NCI-H510A (cell line): ENCODE measurements around the gene HRH1.
"Not testable (repeated sequence)": the region's sequence is repeated elsewhere in the genome, so short reads cannot be mapped to it uniquely, and the experiment has no call there.

Experiments
- DNase-seq: peaks from one replicate; lab custom pipeline; 2025; lab: John Stamatoyannopoulos, UW

The HRH1 gene, protein sequence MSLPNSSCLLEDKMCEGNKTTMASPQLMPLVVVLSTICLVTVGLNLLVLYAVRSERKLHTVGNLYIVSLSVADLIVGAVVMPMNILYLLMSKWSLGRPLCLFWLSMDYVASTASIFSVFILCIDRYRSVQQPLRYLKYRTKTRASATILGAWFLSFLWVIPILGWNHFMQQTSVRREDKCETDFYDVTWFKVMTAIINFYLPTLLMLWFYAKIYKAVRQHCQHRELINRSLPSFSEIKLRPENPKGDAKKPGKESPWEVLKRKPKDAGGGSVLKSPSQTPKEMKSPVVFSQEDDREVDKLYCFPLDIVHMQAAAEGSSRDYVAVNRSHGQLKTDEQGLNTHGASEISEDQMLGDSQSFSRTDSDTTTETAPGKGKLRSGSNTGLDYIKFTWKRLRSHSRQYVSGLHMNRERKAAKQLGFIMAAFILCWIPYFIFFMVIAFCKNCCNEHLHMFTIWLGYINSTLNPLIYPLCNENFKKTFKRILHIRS

DNA sequence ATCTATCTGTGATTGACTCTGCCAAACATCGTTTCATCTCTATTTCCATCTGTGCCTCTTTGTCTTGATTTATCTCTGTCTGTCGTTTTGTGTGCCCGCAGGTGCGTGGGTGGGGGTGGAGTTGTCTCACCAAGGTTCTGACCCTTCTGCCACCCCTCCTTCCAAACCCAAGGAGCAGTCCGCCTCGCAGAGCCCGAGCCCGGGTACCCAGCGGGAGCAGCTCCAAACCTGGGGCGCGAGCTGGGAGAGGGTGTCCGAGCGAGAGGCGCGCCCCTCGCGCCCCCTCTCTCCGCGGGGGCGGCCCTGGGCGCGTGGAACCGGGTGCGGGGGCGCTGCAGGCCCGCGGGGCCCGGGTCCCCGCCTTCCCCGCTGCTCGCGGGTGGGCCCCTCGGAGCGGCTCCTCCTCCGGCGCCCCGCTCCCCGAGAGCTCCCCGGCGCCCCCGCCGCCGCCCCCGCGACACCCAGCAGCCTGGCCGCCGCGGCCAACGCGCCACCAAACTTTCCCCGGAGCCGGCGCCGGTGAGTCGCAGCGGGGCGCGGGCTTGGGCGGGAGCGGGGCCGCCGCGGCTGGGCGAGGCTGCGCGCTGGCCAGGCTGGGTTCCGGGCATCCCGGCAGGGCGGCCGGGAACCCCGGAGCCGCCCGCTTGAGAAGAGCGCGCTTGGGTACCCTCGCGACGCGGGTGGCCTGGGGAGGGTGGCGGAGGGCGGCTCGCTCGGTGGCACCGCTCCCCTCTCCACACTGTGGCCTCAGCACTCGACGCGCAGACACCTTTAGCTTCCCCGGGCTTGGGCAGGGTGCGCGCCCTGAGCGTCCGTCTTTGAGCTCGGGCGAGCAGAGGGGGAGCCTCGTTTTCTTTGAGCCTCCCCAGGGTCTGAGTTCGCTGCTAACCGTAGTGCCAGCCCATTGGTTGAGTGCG lies at the start of gene HRH1:
Gene HRH1 (plus strand): TSS at position 458 of the 917 bp plus-strand sequence. CDS start 104,545 bp downstream, outside the sequence.
- no peak for DNase-seq

DNA sequence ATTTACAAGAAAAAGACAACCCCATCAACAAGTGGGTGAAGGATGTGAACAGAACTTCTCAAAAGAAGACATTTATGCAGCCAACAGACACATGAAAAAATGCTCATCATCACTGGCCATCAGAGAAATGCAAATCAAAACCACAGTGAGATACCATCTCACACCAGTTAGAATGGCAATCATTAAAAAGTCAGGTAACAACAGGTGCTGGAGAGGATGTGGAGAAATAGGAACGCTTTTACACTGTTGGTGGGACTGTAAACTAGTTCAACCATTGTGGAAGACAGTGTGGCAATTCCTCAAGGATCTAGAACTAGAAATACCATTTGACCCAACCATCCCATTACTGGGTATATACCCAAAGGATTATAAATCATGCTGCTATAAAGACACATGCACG lies 41.0 kb upstream of the HRH1 start:
- not testable (repeated sequence) for DNase-seq

DNA sequence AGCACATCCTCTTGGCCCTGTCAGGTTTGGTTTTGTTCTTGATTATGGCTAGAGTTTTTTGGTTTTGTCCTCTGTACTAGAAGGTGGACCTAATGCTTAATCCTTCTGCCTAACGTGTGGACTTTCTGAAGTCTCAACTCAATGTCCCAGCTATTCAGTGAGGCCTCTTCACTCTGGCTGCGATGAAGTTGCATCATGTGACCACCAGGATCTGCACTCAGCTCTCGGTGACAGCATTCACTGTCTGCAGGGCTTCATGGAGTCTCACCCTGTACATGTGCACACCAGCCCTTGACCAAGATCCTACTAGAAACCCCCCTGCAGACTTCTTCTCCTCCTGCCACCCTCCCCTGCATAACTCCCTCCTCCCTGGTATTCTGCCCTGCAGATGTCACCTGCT lies 38.7 kb upstream of the HRH1 start:
- DNase-seq = no peak

DNA sequence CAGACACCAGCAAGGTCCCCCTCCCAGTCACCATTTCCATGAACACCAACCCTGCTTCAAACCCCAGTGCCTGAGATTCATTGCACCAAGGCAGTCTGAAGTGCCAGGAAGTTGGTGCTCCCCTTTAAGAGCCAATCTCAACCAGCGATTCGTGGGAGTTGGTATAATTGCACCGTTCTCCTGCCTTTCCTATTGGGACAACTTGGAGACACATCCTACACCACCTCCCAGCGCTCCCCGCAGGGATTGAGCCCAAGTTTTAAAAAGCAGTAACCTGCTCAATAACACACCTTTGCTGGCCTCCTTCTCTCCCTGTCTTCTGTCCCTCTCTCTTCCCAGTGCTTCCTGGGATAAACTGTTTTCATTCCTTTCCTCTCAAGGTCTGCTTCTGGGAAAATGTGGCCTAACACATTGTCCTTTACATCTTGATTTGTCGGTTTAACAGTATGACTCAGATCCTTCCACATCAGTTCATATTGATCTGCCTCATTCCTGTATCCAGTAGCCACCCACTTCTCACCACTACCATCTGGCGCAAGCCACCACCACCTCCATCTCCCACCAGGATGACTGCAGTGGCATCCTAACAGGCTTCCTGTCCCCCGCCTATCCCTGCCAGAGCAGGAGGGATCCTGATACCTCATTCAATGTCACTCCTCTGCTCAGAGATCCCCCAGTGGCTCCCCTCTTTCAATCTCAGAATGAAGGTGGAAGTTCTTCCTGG lies 37.8 kb upstream of the HRH1 start:
- DNase-seq = no peak

DNA sequence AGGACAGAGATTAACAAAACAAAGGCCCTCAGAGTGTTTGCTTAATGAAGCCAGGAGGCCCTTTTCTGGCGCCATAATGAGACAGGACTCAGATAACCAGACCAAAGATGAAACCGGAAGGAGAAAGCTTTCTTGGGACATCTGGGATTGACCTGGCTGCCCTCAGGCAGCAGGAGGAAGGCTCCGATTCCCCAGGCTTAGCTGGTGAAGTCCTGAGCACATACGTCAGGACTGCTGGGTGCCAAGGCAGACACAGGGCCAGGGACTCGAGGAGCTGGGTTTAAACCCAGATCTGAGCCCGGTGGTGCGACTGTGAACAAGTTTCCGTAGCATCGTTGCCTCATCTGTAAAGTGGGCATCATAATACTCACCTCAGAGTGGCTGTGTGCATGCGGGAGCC lies 36.7 kb upstream of the HRH1 start:
- no peak for DNase-seq

DNA sequence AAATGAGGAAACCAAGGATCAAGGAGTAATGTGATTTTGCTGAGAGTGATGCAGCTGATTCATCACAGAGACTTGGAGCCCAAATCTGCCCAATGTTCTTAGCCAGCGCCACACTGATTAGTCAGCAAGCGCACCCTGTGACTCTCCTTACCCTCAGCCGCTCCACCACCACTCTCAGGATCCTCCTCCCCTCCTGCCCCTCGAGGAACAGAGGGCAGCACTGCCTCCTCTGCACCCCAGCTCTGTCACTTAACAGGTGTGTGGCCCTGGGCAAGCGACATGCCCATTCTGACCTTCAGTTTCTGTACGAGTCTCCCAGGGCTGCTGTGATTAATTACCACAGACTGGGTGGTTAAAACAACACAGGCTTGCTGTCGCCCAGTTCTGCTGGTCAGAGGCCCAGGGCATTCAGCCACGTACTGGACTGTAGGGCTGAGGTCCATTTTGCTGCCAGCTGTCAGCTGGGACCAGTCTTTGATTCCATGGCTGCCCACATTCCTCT lies 36.1 kb upstream of the HRH1 start:
- no peak for DNase-seq

DNA sequence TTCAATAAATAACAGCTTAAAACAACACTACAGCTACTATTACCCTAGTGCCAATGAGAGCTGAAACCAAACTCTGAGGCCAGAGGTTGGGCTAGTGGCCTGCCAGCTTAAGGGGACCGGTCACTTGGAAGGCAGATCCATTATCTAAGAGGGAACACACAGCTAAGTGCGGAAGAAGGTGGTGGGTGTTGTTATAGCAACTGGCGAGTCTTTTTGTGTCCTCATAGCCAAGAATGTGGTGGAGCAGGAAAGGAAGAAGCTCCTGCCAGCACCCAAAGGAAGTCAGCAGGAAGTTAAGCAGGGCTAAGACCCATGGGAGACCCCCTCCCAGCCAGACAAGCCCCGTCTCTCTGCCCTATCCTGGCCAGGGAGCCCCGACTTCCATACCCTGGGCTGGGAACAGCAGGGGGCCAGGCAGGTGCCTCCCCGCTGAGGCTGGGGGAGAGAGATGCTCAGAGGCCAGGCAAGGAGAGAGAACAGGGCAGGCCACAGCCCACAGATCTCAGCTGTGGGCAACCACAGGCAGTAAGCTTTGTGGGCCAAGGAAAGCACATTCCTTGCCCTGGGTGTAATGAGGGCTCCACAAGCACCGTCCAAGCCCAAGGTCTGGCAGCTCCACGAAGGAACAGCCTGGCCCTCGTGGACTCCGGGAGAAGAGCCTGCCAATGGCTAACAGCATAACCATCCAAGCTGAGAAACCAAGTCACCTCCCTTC lies 34.0 kb upstream of the HRH1 start:
- DNase-seq = no peak

DNA sequence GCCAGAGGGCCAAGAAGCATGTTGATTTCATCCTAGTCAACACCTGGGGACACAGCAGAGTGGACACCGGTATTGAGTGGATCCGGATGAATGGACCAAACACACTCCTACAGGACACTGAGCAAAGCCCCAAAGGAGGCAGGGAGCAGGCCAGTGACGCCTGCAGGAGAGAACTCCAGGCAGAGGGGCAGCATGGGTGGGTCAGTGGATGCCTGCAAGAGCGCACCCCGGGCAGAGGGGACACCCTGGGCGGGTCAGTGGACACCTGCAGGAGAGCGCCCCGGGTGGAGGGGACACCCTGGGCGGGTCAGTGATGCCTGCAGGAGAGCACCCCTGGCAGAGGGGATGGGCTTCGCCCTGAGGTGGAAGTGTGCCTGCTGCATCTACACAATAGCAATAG lies 27.6 kb upstream of the HRH1 start:
- DNase-seq = no peak

DNA sequence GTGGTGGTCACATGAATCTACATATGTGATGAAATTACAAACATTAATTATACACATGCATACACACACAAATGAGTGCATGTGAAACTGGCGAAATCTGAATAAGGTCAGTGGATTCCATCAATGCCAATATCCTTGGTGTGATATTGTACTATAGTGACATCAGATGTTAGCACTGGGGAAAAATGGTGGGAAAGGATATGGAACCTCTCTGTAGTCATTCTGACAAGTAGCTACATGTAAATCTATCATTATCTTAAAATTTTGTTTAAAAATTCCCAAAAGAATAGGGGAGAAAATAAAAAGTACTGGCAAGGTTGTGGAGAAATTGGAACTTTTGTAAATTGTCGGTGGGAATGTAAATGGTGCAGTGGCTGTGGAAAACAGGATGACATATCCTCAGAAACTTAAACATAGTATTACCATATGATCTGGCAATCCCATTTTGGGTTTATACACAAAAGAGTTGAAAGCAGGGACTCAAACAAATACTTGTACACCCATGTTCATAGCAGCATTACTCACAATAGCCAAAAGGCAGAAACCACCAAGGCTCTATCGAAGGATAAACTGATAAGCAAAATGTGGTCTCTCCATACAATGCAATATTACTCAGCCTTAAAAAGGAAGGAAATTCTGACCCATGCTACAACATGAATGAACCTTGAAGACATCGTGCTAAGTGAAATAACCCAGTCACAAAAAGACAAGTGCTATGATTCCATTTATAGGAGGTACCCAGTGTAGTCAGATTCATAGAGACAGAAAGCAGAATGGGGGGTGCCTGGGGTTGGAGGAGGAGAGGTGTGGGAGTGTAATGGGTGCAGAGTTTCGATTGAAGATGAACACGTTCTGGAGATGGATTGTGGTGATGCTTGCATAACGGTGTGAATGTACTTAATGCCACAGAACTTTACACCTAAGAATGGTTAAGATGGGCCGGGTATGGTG lies 25.3 kb upstream of the HRH1 start:
- no peak for DNase-seq

DNA sequence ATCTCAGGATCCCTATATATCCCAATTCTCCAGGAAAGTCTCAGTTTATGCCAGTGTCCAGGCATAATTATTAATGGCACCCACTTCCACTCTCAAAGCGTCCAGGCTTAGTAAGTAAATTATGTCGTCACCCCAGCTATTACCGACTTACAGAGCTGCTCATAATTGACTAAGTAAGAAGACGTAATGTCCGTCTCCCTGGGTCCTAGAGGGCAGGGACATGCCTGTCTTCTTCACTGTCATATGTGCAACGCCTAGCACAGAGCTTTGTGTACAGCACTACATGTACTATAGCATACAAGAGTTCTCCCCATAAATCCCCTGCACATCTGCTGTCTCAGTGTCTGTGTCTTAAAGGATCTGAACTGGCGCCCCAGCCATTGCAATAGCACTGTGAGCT lies 23.9 kb upstream of the HRH1 start:
- DNase-seq = no peak

DNA sequence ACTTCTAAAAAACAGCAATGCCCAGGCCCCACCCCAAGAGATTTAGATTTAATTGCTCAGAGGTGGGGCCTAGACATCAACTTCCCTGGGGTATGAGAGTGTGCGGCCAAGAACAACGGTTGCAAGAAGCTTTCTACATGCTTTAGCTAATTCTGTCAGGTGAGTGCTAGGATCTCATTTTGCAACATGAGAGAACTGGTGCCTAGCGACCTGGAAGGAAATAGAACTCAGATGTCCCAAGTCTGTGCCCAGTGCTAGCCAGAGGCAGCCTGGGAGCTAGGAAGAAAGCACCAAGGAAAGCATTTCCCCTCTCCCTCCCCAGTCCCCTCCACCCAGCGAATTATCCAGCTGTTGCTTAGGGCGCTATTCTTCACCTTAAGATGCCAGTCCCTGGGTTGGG lies 22.9 kb upstream of the HRH1 start:
- no peak for DNase-seq

DNA sequence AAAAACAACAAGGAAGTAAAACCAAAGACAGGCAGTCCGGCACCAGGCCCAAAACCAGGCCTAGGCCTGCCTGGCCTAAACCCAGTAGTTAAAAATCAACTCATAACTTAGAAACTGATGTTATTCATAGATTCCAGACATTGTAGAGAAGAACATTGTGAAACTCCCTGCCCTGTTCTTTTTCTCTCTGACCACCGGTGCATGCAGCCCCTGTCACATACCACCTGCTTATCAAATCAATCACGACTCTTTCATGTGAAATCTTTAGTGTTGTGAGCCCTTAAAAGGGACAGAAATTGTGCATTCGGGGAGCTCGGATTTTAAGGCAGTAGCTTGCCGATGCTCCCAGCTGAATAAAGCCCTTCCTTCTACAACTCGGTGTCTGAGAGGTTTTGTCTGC lies 22.4 kb upstream of the HRH1 start:
- not testable (repeated sequence) for DNase-seq

DNA sequence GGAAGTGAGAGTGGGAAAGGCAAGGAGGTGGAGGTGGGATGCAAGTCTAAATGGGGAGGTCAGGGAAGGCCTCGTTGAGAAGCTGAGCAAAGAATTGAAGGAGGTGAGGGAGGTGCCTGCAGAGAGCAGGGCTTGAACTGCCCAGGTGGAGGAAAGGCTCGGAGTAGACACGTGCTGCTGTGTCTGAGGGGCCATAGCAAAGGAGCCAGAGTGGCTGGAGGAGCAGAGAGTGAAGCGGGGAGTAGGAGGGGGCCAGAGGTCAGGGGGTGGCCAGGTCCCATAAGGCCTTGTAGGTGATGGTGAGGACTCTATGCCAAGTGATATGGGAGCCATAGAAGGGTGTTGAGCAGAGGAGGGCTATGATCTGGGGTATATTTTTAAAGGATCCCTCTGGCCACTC lies 21.4 kb upstream of the HRH1 start:
- DNase-seq = no peak

DNA sequence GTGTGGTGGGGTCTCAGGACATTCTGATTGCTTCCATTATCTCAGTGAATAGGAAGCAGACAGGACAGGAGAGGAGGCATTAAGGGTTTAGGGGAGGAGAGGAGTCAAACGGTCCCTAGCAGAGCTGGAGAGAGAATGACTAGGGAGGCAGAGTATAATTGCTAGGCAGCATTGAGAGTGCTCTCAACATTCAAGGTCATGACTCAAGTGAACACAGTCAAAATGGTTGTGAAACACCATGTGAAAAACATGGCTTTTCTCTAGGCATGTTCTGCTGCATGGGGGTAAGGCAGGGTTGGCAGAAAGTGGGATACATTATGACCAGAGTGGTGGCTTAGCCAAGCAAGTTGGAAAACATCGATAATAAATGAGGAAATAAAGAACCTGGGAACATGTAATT lies 19.5 kb upstream of the HRH1 start:
- DNase-seq = no peak

DNA sequence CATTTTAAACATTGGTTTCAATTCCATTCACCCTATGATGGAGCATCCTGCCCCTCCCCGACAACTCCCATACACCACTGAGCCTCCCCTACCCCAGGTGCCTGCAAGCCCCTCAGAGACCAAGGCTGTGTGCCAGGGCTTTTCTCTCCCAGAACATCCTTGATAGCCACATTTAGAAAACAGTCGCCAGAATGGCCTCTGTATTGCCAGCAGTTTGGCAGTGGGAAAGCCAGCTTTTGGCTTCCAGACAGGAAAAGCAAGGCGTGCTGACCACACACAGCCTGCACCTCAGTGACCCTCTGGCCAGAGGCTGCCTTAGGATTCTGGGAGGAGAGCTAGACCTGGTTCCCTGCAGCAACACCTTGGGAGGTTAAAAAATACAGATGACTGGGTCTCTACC lies 18.2 kb upstream of the HRH1 start:
- DNase-seq = no peak

DNA sequence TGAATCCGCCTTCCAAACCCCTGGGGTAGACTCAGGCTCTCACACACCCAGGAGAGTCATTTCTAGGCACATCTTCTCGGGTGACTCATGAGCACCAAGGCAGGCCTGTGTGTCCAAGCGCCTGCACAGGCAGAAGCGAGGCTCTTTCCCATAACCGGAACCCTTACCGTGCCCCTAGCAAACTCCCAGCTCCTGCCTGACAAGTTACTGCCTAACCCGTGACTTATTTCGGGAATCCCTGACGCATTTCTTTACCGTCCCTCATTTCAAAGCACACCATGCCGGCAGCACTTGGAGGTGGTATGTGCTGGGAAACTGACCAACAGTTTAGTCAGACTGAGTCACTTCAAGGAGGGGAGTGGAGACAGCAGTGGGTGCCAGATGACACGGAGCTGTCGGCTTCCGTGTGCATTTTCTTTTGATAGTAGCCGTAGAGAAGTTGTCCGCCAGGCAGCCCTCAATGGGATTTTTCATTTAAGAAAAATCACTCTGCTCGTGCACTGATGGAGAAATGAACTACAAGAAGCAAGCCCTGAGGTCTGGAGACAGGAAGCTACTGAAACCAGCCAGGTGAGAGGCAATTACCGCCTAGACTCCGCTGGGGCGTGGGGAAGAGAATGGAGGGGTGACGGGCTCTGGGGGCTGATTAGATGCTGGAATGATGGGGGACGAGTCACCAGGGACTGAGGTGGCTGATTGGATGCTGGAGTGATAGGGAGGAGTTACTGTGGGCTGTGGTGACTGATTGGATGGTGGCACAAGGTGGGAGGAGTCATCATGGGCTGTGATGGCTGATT lies 17.3 kb upstream of the HRH1 start:
- DNase-seq = no peak

DNA sequence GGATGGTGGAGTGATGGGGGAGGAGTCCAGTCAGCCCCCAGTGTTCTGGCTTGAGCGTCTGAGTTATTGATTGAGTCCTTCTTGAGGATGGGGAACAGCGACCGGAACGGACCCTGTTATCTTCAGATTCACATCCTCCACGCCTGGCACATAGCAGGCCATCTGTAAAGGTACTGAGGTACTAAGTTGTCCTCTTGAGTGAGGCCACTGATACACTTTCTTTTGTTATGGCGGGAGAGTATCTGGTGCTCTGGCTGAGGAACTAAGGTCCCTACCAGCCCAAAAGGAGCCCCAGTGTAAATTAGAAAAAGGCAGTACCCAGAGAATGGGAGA lies 16.7 kb upstream of the HRH1 start:
- no peak for DNase-seq

DNA sequence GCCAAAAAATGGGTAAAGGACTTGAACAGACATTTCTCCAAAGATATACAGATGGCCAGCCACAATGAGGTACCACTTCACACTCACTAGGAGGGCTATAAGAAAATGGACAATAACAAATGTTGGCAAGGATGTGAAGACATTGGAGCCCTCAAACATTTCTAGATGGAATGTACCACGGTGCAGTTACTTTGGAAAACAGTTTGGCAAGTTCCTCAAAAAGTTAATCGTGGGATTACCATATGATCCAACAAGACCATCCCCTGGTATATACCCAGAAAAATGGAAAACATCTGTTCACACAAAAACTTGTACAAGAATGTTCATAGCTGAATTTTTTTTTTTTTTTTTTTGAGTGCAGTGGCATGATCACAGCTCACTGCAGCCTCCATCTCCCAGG lies 15.9 kb upstream of the HRH1 start:
- no peak for DNase-seq

DNA sequence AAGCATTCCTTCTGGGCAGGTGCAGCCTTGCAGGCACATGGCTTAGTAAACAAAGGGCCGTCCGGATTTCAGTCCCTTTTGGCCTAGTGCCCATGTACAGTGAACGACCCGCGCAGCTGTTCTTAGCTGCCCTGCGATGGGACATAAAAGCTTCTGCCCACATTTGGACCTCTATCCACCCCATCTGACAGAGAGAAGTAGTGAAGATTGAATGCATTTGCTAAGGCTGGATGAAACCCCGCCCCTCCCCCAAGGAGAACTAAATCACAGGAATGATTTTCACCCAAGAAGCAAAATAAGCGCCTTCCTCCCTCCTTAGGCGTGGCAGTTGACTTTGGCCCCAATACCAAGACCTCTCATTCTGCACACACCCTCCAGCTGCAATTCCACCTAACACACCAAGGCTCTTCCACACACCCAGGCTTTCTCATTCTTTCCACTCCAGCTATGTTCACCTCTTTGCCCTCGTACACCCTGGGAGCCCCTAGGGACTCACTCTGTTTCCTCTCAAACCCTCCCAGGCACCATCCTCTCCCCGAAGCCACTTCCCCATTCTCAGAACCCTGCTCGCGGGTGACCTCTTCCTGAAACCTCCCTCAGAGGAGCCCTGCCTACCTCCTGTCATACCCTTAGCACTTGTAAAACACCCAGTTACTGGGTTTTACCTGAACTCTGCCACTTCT lies 14.1 kb upstream of the HRH1 start:
- DNase-seq = no peak
